WTC11 (cell line): ENCODE measurements around the gene F8. TPM values are rescaled to one million over a fixed set of nuclear protein-coding genes. Genes with fewer than 3 reads are reported as not detected.

Experiments
- ATAC-seq: fragments of 200-7000 bp; cut with Tn5 transposase; 2 replicates; pipeline ENCODE4 v1.10.0; 2021; ENCODE audit warnings: mild to moderate bottlenecking, moderate library complexity
- CTCF ChIA-PET: fragments of 300-600 bp; sonication (Branson Sonifier 250); formaldehyde crosslinking; loops from one replicate; lab custom pipeline; 2021; ENCODE audit warnings: antibody characterized with exemption; lab: Charles Lee
- POLR2A ChIA-PET: fragments of 350-600 bp; sonication (Branson Sonifier 250); formaldehyde crosslinking; loops from one replicate; lab custom pipeline; 2021; ENCODE audit warnings: antibody characterized with exemption; lab: Charles Lee
- DNase-seq: peaks from one replicate; pipeline ENCODE4 v3.0.0; 2021; ENCODE audit warnings: low spot score
- H3K27ac Mint-ChIP-seq: 2 replicates; pipeline ENCODE4 v1.8.0; 2021; ENCODE audit warnings: mixed read lengths
- H3K27me3 Mint-ChIP-seq: 2 replicates; pipeline ENCODE4 v1.8.0; 2021; ENCODE audit warnings: low read depth, mild to moderate bottlenecking, moderate library complexity, mixed read lengths
- H3K36me3 Mint-ChIP-seq: 2 replicates; pipeline ENCODE4 v1.8.0; 2021; ENCODE audit warnings: mixed read lengths
- H3K4me1 Mint-ChIP-seq: 2 replicates; pipeline ENCODE4 v1.8.0; 2022; ENCODE audit warnings: mixed read lengths
- H3K4me3 Mint-ChIP-seq: 2 replicates; pipeline ENCODE4 v1.8.0; 2021; ENCODE audit warnings: mild to moderate bottlenecking, moderate library complexity, mixed read lengths
- H3K9me3 Mint-ChIP-seq: 2 replicates; pipeline ENCODE4 v1.8.0; 2021; ENCODE audit warnings: mixed read lengths
- ARID4B ChIP-seq: sonication (generic); formaldehyde crosslinking; IDR thresholded peaks from 2 replicates; pipeline ENCODE4 v1.8.0; 2023; ENCODE audit warnings: missing genetic modification reagents, mild to moderate bottlenecking, borderline replicate concordance
- ATF2 ChIP-seq: sonication (generic); formaldehyde crosslinking; IDR thresholded peaks from 2 replicates; pipeline ENCODE4 v1.8.1; 2022; ENCODE audit warnings: low read depth, missing genetic modification reagents, borderline replicate concordance
- CREB1 ChIP-seq: sonication (generic); formaldehyde crosslinking; IDR thresholded peaks from 2 replicates; pipeline ENCODE4 v1.8.0; 2023; ENCODE audit warnings: mild to moderate bottlenecking, missing genetic modification reagents
- CTCF ChIP-seq: fragments of 200-600 bp; IDR thresholded peaks from 2 replicates; pipeline ENCODE4 v1.8.0; 2022; ENCODE audit warnings: antibody characterized with exemption
- E2F5 ChIP-seq: sonication (generic); formaldehyde crosslinking; IDR thresholded peaks from 2 replicates; pipeline ENCODE4 v1.8.1; 2022; ENCODE audit warnings: mild to moderate bottlenecking, moderate library complexity, missing genetic modification reagents
- GABPB1 ChIP-seq: sonication (generic); formaldehyde crosslinking; IDR thresholded peaks from 2 replicates; pipeline ENCODE4 v1.8.1; 2023; ENCODE audit warnings: mild to moderate bottlenecking, missing genetic modification reagents
- IRF2 ChIP-seq: sonication (generic); formaldehyde crosslinking; IDR thresholded peaks from 2 replicates; pipeline ENCODE4 v1.8.0; 2022; ENCODE audit warnings: low read depth, missing genetic modification reagents, borderline replicate concordance
- MYBL2 ChIP-seq: sonication (generic); formaldehyde crosslinking; IDR thresholded peaks from 2 replicates; pipeline ENCODE4 v1.8.1; 2023; ENCODE audit warnings: mild to moderate bottlenecking, moderate library complexity, missing genetic modification reagents
- NFATC4 ChIP-seq: fragments of 250-450 bp; sonication (Bioruptor Pico); IDR thresholded peaks from 2 replicates; pipeline ENCODE4 v1.9.0; 2021; ENCODE audit warnings: mild to moderate bottlenecking
- NFYB ChIP-seq: sonication (generic); formaldehyde crosslinking; conservative IDR thresholded peaks from 2 replicates; pipeline ENCODE4 v1.8.0; 2022; ENCODE audit warnings: low read depth, missing genetic modification reagents
- total RNA-seq: library from RNA; stranded (reverse); gene quantifications from 3 replicates; pipeline ENCODE4 v1.2.3, GENCODE V29; 2021

The F8 gene
- total RNA-seq, 1 experiment from 2014 or later = 1.6 TPM

- TF ChIP-seq IRF2 (CRISPR knock-in tag) (no peak), CREB1 (CRISPR knock-in tag) (no peak), NFYB (CRISPR knock-in tag) (no peak), GABPB1 (no peak), ARID4B (CRISPR knock-in tag) (no peak), ATF2 (CRISPR knock-in tag) (no peak), MYBL2 (no peak), E2F5 (no peak), NFATC4 (CRISPR knock-in tag) (no peak)
- Mint-ChIP-seq H3K27ac (no peak overlapping the region), H3K4me3 (no peak overlapping the region), H3K4me1 (no peaks in the 10 kb centered on the region), H3K27me3 (no peaks in the 10 kb centered on the region; the same call in 1 of the 2 replicates), H3K36me3 (no peaks in the 10 kb centered on the region), H3K9me3 (no peaks in the 10 kb centered on the region)
- ATAC-seq = no peak; the same call in 1 of the 2 replicates
- no peak for DNase-seq
- POLR2A ChIA-PET = no interaction called here
- CTCF ChIA-PET = no interaction called here
Observed at GRCh38 chrX:154981116-154981411, 41.5 kb downstream of the F8 start.

- CTCF ChIA-PET = interaction anchor here (1.4 kb wide), 1 partner anchor 63 kb away, joined by 10 read pairs; no protein-coding TSS in a partner anchor
- no peaks in the 10 kb centered on the region for H3K9me3 Mint-ChIP-seq
Observed at GRCh38 chrX:154980330-154981115, 42.0 kb downstream of the F8 start.

More at GRCh38 chrX:154980330-154981115, 42.0 kb downstream of the F8 start:
- TF ChIP-seq CTCF (peak; percentile 36; the same call in 1 of the 2 replicates), IRF2 (CRISPR knock-in tag) (no peak)
- peak; percentile 84 for ATAC-seq
- Mint-ChIP-seq H3K4me3 (no peak overlapping the region), H3K4me1 (no peaks in the 10 kb centered on the region), H3K36me3 (no peaks in the 10 kb centered on the region), H3K27me3 (no peaks in the 10 kb centered on the region; the same call in 1 of the 2 replicates), H3K27ac (no peak overlapping the region)
- POLR2A ChIA-PET = no interaction called here
- peak; percentile 67 for DNase-seq
